Thyroid gland (tissue), 4 donors: ENCODE measurements around the gene TSPAN31. TPM values are rescaled to one million over a fixed set of nuclear protein-coding genes. Genes with fewer than 3 reads are reported as not detected.
"Not testable (repeated sequence)": the region's sequence is repeated elsewhere in the genome, so short reads cannot be mapped to it uniquely, and the experiment has no call there.

Experiments
- DNase-seq, 2 donors: peaks; one replicate each; pipeline ENCODE4 v3.0.0-alpha.2; 2019
- H3K27ac ChIP-seq, 3 donors: fragments of 200-600 bp; sonication (generic); 1 replicate in 2 of 3; 2 replicates in 1 of 3; pipeline ENCODE4 v1.5.1; 2016 to 2019; ENCODE audit warnings: mild to moderate bottlenecking in 1 of 3, moderate library complexity in 1 of 3
- H3K27me3 ChIP-seq: fragments of 200-600 bp; sonication (generic); one replicate; pipeline ENCODE4 v1.5.1; 2019
- H3K36me3 ChIP-seq, 2 donors: fragments of 200-600 bp; sonication (generic); one replicate each; pipeline ENCODE4 v1.5.1; 2016 to 2019
- H3K4me1 ChIP-seq, 2 donors: fragments of 200-600 bp; sonication (generic); one replicate each; pipeline ENCODE4 v1.5.1; 2017 to 2019
- H3K4me3 ChIP-seq, 3 donors: fragments of 200-600 bp; sonication (generic); replicated peaks in 1 of 3; 1 replicate in 2 of 3; 2 replicates in 1 of 3; pipeline ENCODE4 v1.5.1; 2016; ENCODE audit warnings: mild to moderate bottlenecking in 1 of 3
- H3K9me3 ChIP-seq: fragments of 200-600 bp; sonication (generic); one replicate; pipeline ENCODE4 v1.5.1; 2017
- CTCF ChIP-seq, 6 experiments: fragments of 200-600 bp in 3 of 6; fragments of 450-650 bp in 3 of 6; sonication (generic) in 3 of 6; IDR thresholded peaks; one replicate each; pipeline ENCODE4 v1.5.1; 2016 to 2019; ENCODE audit warnings: antibody characterized with exemption in 6 of 6, mild to moderate bottlenecking in 2 of 6, inconsistent platforms in 1 of 6, moderate library complexity in 1 of 6
- POLR2A ChIP-seq, 2 donors: fragments of 450-650 bp; IDR thresholded peaks; one replicate each; pipeline ENCODE4 v1.6.1; 2017; ENCODE audit warnings: antibody characterized with exemption in 2 of 2, mild to moderate bottlenecking in 2 of 2, moderate library complexity in 1 of 2
- WGBS, 2 donors: methylation state at CpG; one replicate each; pipeline ENCODE4 v1.1.5; 2017; 5-methylcytosine and 5-hydroxymethylcytosine counted together
- intact Hi-C: fragments of 100-400 bp; cut with DNase I; formaldehyde crosslinking; loops from one replicate; pipeline ENCODE4 v1.15.1; 2023
- total RNA-seq, 4 donors: library from RNA; depleted of rRNA; stranded (reverse); fragments of >200 nt; gene quantifications; one replicate each; pipeline ENCODE4 v1.2.3, GENCODE V29; 2016

The TSPAN31 gene
- total RNA-seq, 4 donors from 2014 or later: 110 to 166 (median 137) TPM

GRCh38 chr12:57772429-57773322 is 27.8 kb downstream of the TSPAN31 start, which contains the start of gene EEF1AKMT3:
TSS of gene EEF1AKMT3 (plus strand) at chr12:57772614. CDS start at chr12:57772725, 111 bp downstream.
- peaks cover 17 to 29% of the 10 kb centered on the region in 2 donors for H3K4me1 ChIP-seq
- peak within 1 kb of the TSS; percentile 29 to 52 (median 51) for H3K4me3 ChIP-seq
- peak within 1 kb of the TSS; percentile 82 to 95 (median 85) for H3K27ac ChIP-seq
- H3K27me3 ChIP-seq: no peaks in the 10 kb centered on the region
- TF ChIP-seq CTCF (IDR thresholded peaks at IDR 0.05): peak in 1 of 6 experiments; percentile 11
- no peak for TF ChIP-seq POLR2A (IDR thresholded peaks at IDR 0.05)
- intact Hi-C loops: no loop called here
- H3K9me3 ChIP-seq: no peaks in the 10 kb centered on the region
- peak; percentile 70 to 75 for DNase-seq
- WGBS, 2 donors: 4% methylated on average over 29 to 46 of the region's 67 CpGs
- H3K36me3 ChIP-seq: no peaks in the 10 kb centered on the region

- intact Hi-C loops, H3K27ac ChIP-seq, H3K27me3 ChIP-seq, H3K36me3 ChIP-seq, DNase-seq, H3K4me3 ChIP-seq, H3K9me3 ChIP-seq: not testable (repeated sequence)
- WGBS, 2 donors: 92 to 94% methylated on average over 11 of the region's 11 CpGs
- H3K4me1 ChIP-seq: peaks cover 20 to 31% of the 10 kb centered on the region in 2 donors
These were observed 29.8 kb downstream of the TSPAN31 start for GRCh38 chr12:57774634-57775033.

GRCh38 chr12:57775044-57775443 is 30.2 kb downstream of the TSPAN31 start:
- Histone ChIP-seq H3K4me1 (peaks cover 23 to 35% of the 10 kb centered on the region in 2 donors), H3K36me3 (no peaks in the 10 kb centered on the region), H3K4me3 (no peak overlapping the region), H3K27ac (no peak overlapping the region), H3K27me3 (no peaks in the 10 kb centered on the region), H3K9me3 (no peaks in the 10 kb centered on the region)
- 93 to 96% methylated on average over 3 of the region's 3 CpGs for WGBS, 2 donors
- DNase-seq: no peak
- TF ChIP-seq POLR2A (IDR thresholded peaks at IDR 0.05) (no peak), CTCF (IDR thresholded peaks at IDR 0.05) (no peak)
- intact Hi-C loops: no loop called here

- Histone ChIP-seq H3K4me1 (peaks cover 23 to 36% of the 10 kb centered on the region in 2 donors), H3K9me3 (no peaks in the 10 kb centered on the region), H3K27me3 (no peaks in the 10 kb centered on the region), H3K27ac (no peak overlapping the region), H3K36me3 (no peaks in the 10 kb centered on the region), H3K4me3 (no peak overlapping the region)
- no peak for DNase-seq
- WGBS, 2 donors: 77 to 82% methylated on average over 4 of the region's 4 CpGs
- intact Hi-C loops: no loop called here
- TF ChIP-seq POLR2A (IDR thresholded peaks at IDR 0.05) (no peak), CTCF (IDR thresholded peaks at IDR 0.05) (no peak)
These were observed 30.9 kb downstream of the TSPAN31 start for GRCh38 chr12:57775563-57776246.

- peaks cover 19 to 31% of the 10 kb centered on the region in 2 donors for H3K4me1 ChIP-seq
- TF ChIP-seq POLR2A (IDR thresholded peaks at IDR 0.05) (no peak), CTCF (IDR thresholded peaks at IDR 0.05) (no peak)
- no peaks in the 10 kb centered on the region for H3K27me3 ChIP-seq
- no peaks in the 10 kb centered on the region for H3K9me3 ChIP-seq
- H3K36me3 ChIP-seq: no peaks in the 10 kb centered on the region
- 82 to 89% methylated on average over 2 of the region's 2 CpGs for WGBS, 2 donors
- no peak for DNase-seq
- H3K27ac ChIP-seq: no peak overlapping the region
- H3K4me3 ChIP-seq: no peak overlapping the region
- intact Hi-C loops: no loop called here
These were observed 31.4 kb downstream of the TSPAN31 start for GRCh38 chr12:57776247-57776587.
